Neural progenitor cell (in vitro differentiated cells): ENCODE measurements around the gene IL18R1. TPM values are rescaled to one million over a fixed set of nuclear protein-coding genes. Genes with fewer than 3 reads are reported as not detected.

Experiments used
- DNase-seq: peaks from one replicate; pipeline ENCODE4 v3.0.0-alpha.2; 2016; ENCODE audit warnings: low spot score
- H2AFZ ChIP-seq: fragments of 200-600 bp; sonication (generic); replicated peaks from 2 replicates; pipeline ENCODE4 v1.6.1; 2016; ENCODE audit warnings: antibody characterized with exemption
- H3F3A ChIP-seq: fragments of 200-600 bp; sonication (generic); 2 replicates; pipeline ENCODE4 v1.6.1; 2016; ENCODE audit warnings: antibody characterized with exemption, low read depth
- H3K27ac ChIP-seq: fragments of 200-600 bp; sonication (generic); 2 replicates; pipeline ENCODE4 v1.5.1; 2016; ENCODE audit warnings: mild to moderate bottlenecking
- H3K27me3 ChIP-seq: fragments of 200-600 bp; sonication (generic); 2 replicates; pipeline ENCODE4 v1.6.1; 2016; ENCODE audit warnings: mild to moderate bottlenecking, moderate library complexity
- H3K36me3 ChIP-seq: fragments of 200-600 bp; sonication (generic); 2 replicates; pipeline ENCODE4 v1.5.1; 2016
- H3K4me1 ChIP-seq: fragments of 200-600 bp; sonication (generic); 2 replicates; pipeline ENCODE4 v1.6.1; 2016; ENCODE audit warnings: mixed run types
- H3K4me2 ChIP-seq: fragments of 200-600 bp; sonication (generic); 2 replicates; pipeline ENCODE4 v1.6.1; 2016
- H3K4me3 ChIP-seq: fragments of 200-600 bp; sonication (generic); 2 replicates; pipeline ENCODE4 v1.5.1; 2016
- H3K79me2 ChIP-seq: fragments of 200-600 bp; sonication (generic); 2 replicates; pipeline ENCODE4 v1.6.1; 2016; ENCODE audit warnings: low read depth
- H3K9ac ChIP-seq: fragments of 200-600 bp; sonication (generic); 2 replicates; pipeline ENCODE4 v1.6.1; 2016
- H3K9me3 ChIP-seq: fragments of 200-600 bp; sonication (generic); 2 replicates; pipeline ENCODE4 v1.5.1; 2016; ENCODE audit warnings: low read depth
- H4K20me1 ChIP-seq: fragments of 200-600 bp; sonication (generic); 2 replicates; pipeline ENCODE4 v1.6.1; 2016; ENCODE audit warnings: low read depth
- H3K27ac Mint-ChIP-seq: 3 replicates; pipeline ENCODE4 v1.8.0; 2021; ENCODE audit warnings: mixed read lengths
- H3K27me3 Mint-ChIP-seq: 2 replicates; pipeline ENCODE4 v1.8.0; 2022; ENCODE audit warnings: low read depth, mild to moderate bottlenecking, inconsistent platforms, moderate library complexity, mixed read lengths; ENCODE audit not compliant: insufficient read depth
- H3K36me3 Mint-ChIP-seq: 3 replicates; pipeline ENCODE4 v1.8.0; 2021; ENCODE audit warnings: mixed read lengths
- H3K4me1 Mint-ChIP-seq: 3 replicates; pipeline ENCODE4 v1.8.0; 2021; ENCODE audit warnings: mixed read lengths
- H3K4me3 Mint-ChIP-seq: 3 replicates; pipeline ENCODE4 v1.8.0; 2021; ENCODE audit warnings: mild to moderate bottlenecking, moderate library complexity, mixed read lengths
- H3K9me3 Mint-ChIP-seq: 3 replicates; pipeline ENCODE4 v1.8.0; 2020; ENCODE audit warnings: mixed read lengths
- EZH2 ChIP-seq: fragments of 200-600 bp; sonication (generic); IDR thresholded peaks from 2 replicates; pipeline ENCODE4 v1.6.1; 2017; ENCODE audit warnings: antibody characterized with exemption, mild to moderate bottlenecking, moderate library complexity
- EZH2phosphoT487 ChIP-seq: fragments of 200-600 bp; sonication (generic); IDR thresholded peaks from 2 replicates; pipeline ENCODE4 v1.6.1; 2017; ENCODE audit warnings: antibody characterized with exemption
- total RNA-seq: library from RNA; depleted of rRNA; stranded (reverse); fragments of >200 nt; gene quantifications from 2 replicates; pipeline ENCODE4 v1.2.3, GENCODE V29; 2015; ENCODE audit warnings: low replicate concordance
- TF ChIP-seq, protein P1 (sequence below): fragments of 200-600 bp; sonication (generic); IDR thresholded peaks from 2 replicates; pipeline ENCODE4 v1.5.1; 2017; ENCODE audit warnings: antibody characterized with exemption, mild to moderate bottlenecking

IL18R1 gene
- total RNA-seq, 1 donor from 2014 or later = 0.07 TPM

DNA sequence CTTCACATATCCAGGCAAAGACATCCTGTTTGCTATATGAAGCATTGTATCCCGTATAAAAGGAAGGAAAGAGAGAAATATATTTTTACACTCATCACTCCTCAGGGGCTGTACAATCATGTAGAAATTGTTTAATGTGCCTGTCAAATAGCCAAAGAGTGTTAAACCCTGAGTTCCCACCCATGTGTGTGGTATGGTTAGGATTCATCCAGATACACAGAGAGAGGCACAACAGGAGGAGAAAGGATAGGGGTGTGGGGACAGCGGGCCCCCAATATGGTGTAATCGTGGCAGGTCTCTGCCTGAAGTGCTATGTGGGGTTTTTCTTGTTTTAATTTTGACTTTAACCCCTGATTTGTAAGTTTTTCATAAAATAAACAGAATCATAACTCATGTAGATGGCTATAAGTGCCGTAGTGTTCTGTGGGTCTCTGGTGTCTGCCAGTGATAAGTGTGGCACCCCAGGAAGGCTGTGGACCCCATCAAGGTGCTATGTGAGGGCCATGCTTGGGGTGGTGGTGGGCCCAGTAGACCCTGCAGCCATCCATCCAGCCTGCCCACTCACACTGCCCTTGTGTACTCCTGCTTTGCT, 10.2 kb upstream of the IL18R1 start:
- H3K4me1 ChIP-seq = no peaks in the 10 kb centered on the region

DNA sequence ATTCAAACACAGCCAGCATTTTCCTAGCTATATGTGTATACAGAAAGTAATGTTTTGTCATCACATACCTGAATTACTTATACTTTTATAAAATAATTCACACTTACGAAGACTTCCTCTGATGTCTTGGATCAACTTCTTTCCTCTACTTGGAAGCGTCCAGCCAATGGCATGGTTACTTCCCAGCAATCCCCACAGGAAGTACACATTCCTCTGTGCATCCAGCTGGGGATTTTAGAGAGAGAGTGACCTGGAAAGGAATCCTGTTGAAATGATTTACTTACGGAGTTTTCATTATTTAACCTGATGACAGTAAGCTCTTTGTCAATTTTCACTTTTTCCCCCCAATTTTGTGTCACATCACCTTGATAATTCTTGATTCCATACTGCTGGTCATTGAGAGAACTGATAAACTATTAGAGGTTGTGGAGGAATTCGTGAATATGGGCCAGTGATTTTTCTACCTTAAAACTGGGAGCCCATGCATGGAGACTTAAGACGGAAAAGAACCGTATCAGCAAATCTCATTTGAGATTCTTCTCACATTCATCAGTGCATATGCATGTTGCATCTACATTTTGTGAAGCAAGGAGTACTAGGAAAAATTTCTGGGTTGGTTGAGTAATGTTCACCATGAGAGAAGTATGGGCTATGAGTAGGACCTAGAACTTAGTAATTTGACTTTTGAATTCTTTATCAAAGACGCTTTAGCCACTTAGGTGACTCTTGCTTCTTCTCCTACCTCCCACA, 9.0 kb upstream of the IL18R1 start:
- DNase-seq = no peak
- H3K27me3 ChIP-seq = peaks cover 3% of the 10 kb centered on the region
- no peaks in the 10 kb centered on the region for H3K79me2 ChIP-seq
- H2AFZ ChIP-seq = no peak overlapping the region
- no peak overlapping the region for H3K4me3 ChIP-seq
- Mint-ChIP-seq H3K27ac (no peak overlapping the region), H3K4me3 (no peak overlapping the region), H3K9me3 (no peaks in the 10 kb centered on the region), H3K27me3 (no peaks in the 10 kb centered on the region), H3K36me3 (no peaks in the 10 kb centered on the region), H3K4me1 (no peaks in the 10 kb centered on the region)
- no peak overlapping the region for H3K27ac ChIP-seq
- H3K36me3 ChIP-seq = no peaks in the 10 kb centered on the region
- TF ChIP-seq EZH2phosphoT487 (no peak), EZH2 (no peak)
- TF ChIP-seq, protein P1, sequence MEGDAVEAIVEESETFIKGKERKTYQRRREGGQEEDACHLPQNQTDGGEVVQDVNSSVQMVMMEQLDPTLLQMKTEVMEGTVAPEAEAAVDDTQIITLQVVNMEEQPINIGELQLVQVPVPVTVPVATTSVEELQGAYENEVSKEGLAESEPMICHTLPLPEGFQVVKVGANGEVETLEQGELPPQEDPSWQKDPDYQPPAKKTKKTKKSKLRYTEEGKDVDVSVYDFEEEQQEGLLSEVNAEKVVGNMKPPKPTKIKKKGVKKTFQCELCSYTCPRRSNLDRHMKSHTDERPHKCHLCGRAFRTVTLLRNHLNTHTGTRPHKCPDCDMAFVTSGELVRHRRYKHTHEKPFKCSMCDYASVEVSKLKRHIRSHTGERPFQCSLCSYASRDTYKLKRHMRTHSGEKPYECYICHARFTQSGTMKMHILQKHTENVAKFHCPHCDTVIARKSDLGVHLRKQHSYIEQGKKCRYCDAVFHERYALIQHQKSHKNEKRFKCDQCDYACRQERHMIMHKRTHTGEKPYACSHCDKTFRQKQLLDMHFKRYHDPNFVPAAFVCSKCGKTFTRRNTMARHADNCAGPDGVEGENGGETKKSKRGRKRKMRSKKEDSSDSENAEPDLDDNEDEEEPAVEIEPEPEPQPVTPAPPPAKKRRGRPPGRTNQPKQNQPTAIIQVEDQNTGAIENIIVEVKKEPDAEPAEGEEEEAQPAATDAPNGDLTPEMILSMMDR = no peak
- H4K20me1 ChIP-seq = no peaks in the 10 kb centered on the region
- no peaks in the 10 kb centered on the region for H3K9me3 ChIP-seq
- H3F3A ChIP-seq = no peaks in the 10 kb centered on the region
- no peak overlapping the region for H3K4me2 ChIP-seq
- H3K9ac ChIP-seq = no peak overlapping the region
- H3K4me1 ChIP-seq = no peaks in the 10 kb centered on the region

More for the DNA sequence above, 10.2 kb upstream of the IL18R1 start:
- H3K27me3 Mint-ChIP-seq = no peaks in the 10 kb centered on the region
- peaks cover 3% of the 10 kb centered on the region for H3K27me3 ChIP-seq
- H4K20me1 ChIP-seq = no peaks in the 10 kb centered on the region
- no peaks in the 10 kb centered on the region for H3K36me3 ChIP-seq
- no peaks in the 10 kb centered on the region for H3K79me2 ChIP-seq
- H3K27ac Mint-ChIP-seq = no peak overlapping the region
- no peak overlapping the region for H3K9ac ChIP-seq
- no peak overlapping the region for H3K4me3 ChIP-seq
- TF ChIP-seq, protein P1 = no peak
- no peak for TF ChIP-seq EZH2
- TF ChIP-seq EZH2phosphoT487 = no peak
- no peaks in the 10 kb centered on the region for H3K4me1 Mint-ChIP-seq
- H3K36me3 Mint-ChIP-seq = no peaks in the 10 kb centered on the region
- H2AFZ ChIP-seq = no peak overlapping the region
- H3F3A ChIP-seq = no peaks in the 10 kb centered on the region
- H3K4me2 ChIP-seq = no peak overlapping the region
- H3K9me3 Mint-ChIP-seq = no peaks in the 10 kb centered on the region
- no peak for DNase-seq
- H3K9me3 ChIP-seq = no peaks in the 10 kb centered on the region
- H3K4me3 Mint-ChIP-seq = no peak overlapping the region
- no peak overlapping the region for H3K27ac ChIP-seq

DNA sequence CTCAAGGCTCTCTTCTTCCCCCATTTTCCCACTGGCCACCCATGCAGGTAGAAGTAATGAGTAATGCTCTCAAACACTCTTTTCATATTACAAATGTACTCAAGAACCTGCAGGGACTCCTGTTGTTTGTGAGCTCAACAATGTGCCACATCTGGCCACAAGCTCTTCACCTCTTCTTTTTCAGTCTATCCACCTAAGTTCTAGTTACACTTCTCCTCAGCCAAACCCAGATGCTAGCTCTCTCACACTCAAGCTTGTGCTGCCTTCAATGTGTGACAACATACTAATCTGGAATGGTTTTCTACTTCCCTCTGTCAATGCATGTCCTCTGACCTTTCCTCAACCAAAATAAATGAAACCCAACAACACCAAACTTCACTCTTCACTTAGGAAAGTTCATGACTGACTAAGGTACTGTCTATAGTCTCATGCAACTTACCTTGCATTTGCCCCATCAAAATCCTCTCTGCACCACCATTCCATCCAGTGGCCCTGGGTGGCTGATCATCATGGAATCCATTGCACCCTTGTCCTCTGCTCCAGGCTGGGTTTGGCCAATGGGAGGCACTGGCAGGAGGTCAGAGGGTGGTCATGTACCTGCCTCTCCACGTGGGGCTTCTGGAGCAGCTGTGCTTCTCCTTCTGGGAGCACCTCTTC, 5.3 kb upstream of the IL18R1 start:
- no peak for DNase-seq
- peaks cover 2% of the 10 kb centered on the region for H3K27me3 Mint-ChIP-seq

More for the DNA sequence above, 5.3 kb upstream of the IL18R1 start:
- H3K4me1 ChIP-seq = no peaks in the 10 kb centered on the region
- H3K4me1 Mint-ChIP-seq = peaks cover under 1% of the 10 kb centered on the region
- H3K4me3 ChIP-seq = no peak overlapping the region
- H3K4me3 Mint-ChIP-seq = no peak overlapping the region
- H3K4me2 ChIP-seq = no peak overlapping the region
- no peaks in the 10 kb centered on the region for H4K20me1 ChIP-seq
- H3K9me3 Mint-ChIP-seq = no peaks in the 10 kb centered on the region
- no peak overlapping the region for H2AFZ ChIP-seq
- no peaks in the 10 kb centered on the region for H3K36me3 ChIP-seq
- H3F3A ChIP-seq = peaks cover 16% of the 10 kb centered on the region
- TF ChIP-seq EZH2 (no peak), EZH2phosphoT487 (no peak)
- TF ChIP-seq, protein P1 = no peak
- H3K9ac ChIP-seq = no peak overlapping the region
- H3K9me3 ChIP-seq = no peaks in the 10 kb centered on the region
- no peak overlapping the region for H3K27ac Mint-ChIP-seq
- H3K36me3 Mint-ChIP-seq = no peaks in the 10 kb centered on the region
- peaks cover 26% of the 10 kb centered on the region for H3K27me3 ChIP-seq
- H3K79me2 ChIP-seq = no peaks in the 10 kb centered on the region
- no peak overlapping the region for H3K27ac ChIP-seq
